ENCODE data around the gene FURIN.
"Not testable (repeated sequence)": the region's sequence is repeated elsewhere in the genome, so short reads cannot be mapped to it uniquely, and the experiment has no call there.

Gene FURIN

GRCh38 chr15:90869601-90870353 lies 1.4 kb downstream of the FURIN start:
- Histone ChIP-seq H3K27me3 (replicated peaks; ENCODE audit: control insufficient read depth, insufficient read depth, low read length, poor library complexity, severe bottlenecking) (no peaks in the 10 kb centered on the region), H3K4me1 (ENCODE audit: control insufficient read depth, insufficient read depth, low read length, poor library complexity, severe bottlenecking) (peaks cover 43% of the 10 kb centered on the region), H3K27ac (ENCODE audit: insufficient read depth, low read length, poor library complexity, severe bottlenecking) (peak overlapping the region; percentile 73), H3K36me3 (ENCODE audit: control insufficient read depth, insufficient read depth, low read length) (no peaks in the 10 kb centered on the region), H3K9me3 (ENCODE audit: control insufficient read depth, low read length) (no peaks in the 10 kb centered on the region), H3K4me3 (ENCODE audit: insufficient read depth, low read depth, low read length, poor library complexity, severe bottlenecking) (no peak overlapping the region)
- peak; percentile 39 to 45 (median 39) for DNase-seq

- Histone ChIP-seq H3K4me1 (ENCODE audit: control insufficient read depth, insufficient read depth, low read length, poor library complexity, severe bottlenecking) (peaks cover 43% of the 10 kb centered on the region), H3K9me3 (ENCODE audit: control insufficient read depth, low read length) (no peaks in the 10 kb centered on the region), H3K4me3 (ENCODE audit: insufficient read depth, low read depth, low read length, poor library complexity, severe bottlenecking) (peak overlapping the region; percentile 68), H3K27ac (ENCODE audit: insufficient read depth, low read length, poor library complexity, severe bottlenecking) (peak overlapping the region; percentile 73), H3K27me3 (replicated peaks; ENCODE audit: control insufficient read depth, insufficient read depth, low read length, poor library complexity, severe bottlenecking) (no peaks in the 10 kb centered on the region), H3K36me3 (ENCODE audit: control insufficient read depth, insufficient read depth, low read length) (no peaks in the 10 kb centered on the region)
- no peak for DNase-seq
Measured at GRCh38 chr15:90870354-90871138, 2.2 kb downstream of the FURIN start.

DNA sequence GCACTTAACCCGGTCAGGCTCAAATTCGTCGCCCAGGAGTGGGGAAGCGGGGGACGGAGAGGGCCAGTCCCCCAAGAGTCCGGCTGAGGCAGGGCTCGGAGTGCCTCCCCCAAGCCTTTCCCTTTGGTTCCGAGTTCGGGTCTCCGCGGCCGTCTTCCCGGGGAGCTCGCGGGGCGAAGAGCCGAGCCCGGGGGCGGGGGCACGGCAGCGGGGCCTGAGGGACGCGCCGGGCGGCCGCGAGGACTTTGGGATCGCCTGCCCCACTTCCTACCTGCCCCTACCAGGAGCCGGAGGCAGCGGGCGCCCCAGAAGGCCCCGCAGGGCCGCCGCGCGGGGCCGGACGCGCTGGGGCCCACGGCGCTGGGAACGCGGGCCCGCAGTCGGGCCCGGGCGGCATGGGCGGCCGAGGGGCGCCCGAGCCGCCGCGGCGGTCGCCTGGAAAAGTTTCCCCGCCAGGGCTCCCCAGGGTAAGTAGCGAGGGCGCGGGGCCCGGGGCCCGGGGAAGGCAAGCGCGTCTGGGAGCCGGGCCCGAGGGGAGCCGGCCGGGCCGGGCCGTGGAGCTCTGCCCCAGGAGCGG lies 2.8 kb downstream of the FURIN start:
- Histone ChIP-seq H3K36me3 (ENCODE audit: control insufficient read depth, insufficient read depth, low read length) (peaks cover 1% of the 10 kb centered on the region), H3K27ac (ENCODE audit: insufficient read depth, low read length, poor library complexity, severe bottlenecking) (peak overlapping the region; percentile 73), H3K9me3 (ENCODE audit: control insufficient read depth, low read length) (no peaks in the 10 kb centered on the region), H3K4me3 (ENCODE audit: insufficient read depth, low read depth, low read length, poor library complexity, severe bottlenecking) (peak overlapping the region; percentile 68), H3K4me1 (ENCODE audit: control insufficient read depth, insufficient read depth, low read length, poor library complexity, severe bottlenecking) (peaks cover 43% of the 10 kb centered on the region), H3K27me3 (replicated peaks; ENCODE audit: control insufficient read depth, insufficient read depth, low read length, poor library complexity, severe bottlenecking) (no peaks in the 10 kb centered on the region)
- DNase-seq, result no peak

GRCh38 chr15:90871716-90872485 lies 3.5 kb downstream of the FURIN start:
- Histone ChIP-seq H3K4me1 (ENCODE audit: control insufficient read depth, insufficient read depth, low read length, poor library complexity, severe bottlenecking) (peaks cover 43% of the 10 kb centered on the region), H3K9me3 (ENCODE audit: control insufficient read depth, low read length) (no peaks in the 10 kb centered on the region), H3K27ac (ENCODE audit: insufficient read depth, low read length, poor library complexity, severe bottlenecking) (peak overlapping the region; percentile 73), H3K27me3 (replicated peaks; ENCODE audit: control insufficient read depth, insufficient read depth, low read length, poor library complexity, severe bottlenecking) (no peaks in the 10 kb centered on the region), H3K4me3 (ENCODE audit: insufficient read depth, low read depth, low read length, poor library complexity, severe bottlenecking) (peak overlapping the region; percentile 68), H3K36me3 (ENCODE audit: control insufficient read depth, insufficient read depth, low read length) (peaks cover 8% of the 10 kb centered on the region)
- DNase-seq, result no peak

GRCh38 chr15:90872486-90873184 lies 4.2 kb downstream of the FURIN start:
- H3K4me3 ChIP-seq (ENCODE audit: insufficient read depth, low read depth, low read length, poor library complexity, severe bottlenecking), result peak overlapping the region; percentile 68
- H3K36me3 ChIP-seq (ENCODE audit: control insufficient read depth, insufficient read depth, low read length), result peaks cover 15% of the 10 kb centered on the region
- peak in 2 of 3 donors; percentile 32 to 35 for DNase-seq
- peaks cover 43% of the 10 kb centered on the region for H3K4me1 ChIP-seq (ENCODE audit: control insufficient read depth, insufficient read depth, low read length, poor library complexity, severe bottlenecking)
- H3K27ac ChIP-seq (ENCODE audit: insufficient read depth, low read length, poor library complexity, severe bottlenecking), result peak overlapping the region; percentile 73
- no peaks in the 10 kb centered on the region for H3K27me3 ChIP-seq (replicated peaks; ENCODE audit: control insufficient read depth, insufficient read depth, low read length, poor library complexity, severe bottlenecking)
- no peaks in the 10 kb centered on the region for H3K9me3 ChIP-seq (ENCODE audit: control insufficient read depth, low read length)

- peak overlapping the region; percentile 68 for H3K4me3 ChIP-seq (ENCODE audit: insufficient read depth, low read depth, low read length, poor library complexity, severe bottlenecking)
- no peaks in the 10 kb centered on the region for H3K9me3 ChIP-seq (ENCODE audit: control insufficient read depth, low read length)
- peaks cover 43% of the 10 kb centered on the region for H3K4me1 ChIP-seq (ENCODE audit: control insufficient read depth, insufficient read depth, low read length, poor library complexity, severe bottlenecking)
- H3K27me3 ChIP-seq (replicated peaks; ENCODE audit: control insufficient read depth, insufficient read depth, low read length, poor library complexity, severe bottlenecking), result no peaks in the 10 kb centered on the region
- H3K36me3 ChIP-seq (ENCODE audit: control insufficient read depth, insufficient read depth, low read length), result peaks cover 24% of the 10 kb centered on the region
- H3K27ac ChIP-seq (ENCODE audit: insufficient read depth, low read length, poor library complexity, severe bottlenecking), result peak overlapping the region; percentile 73
- DNase-seq, result no peak
Measured at GRCh38 chr15:90873488-90873997, 5.2 kb downstream of the FURIN start.

- H3K9me3 ChIP-seq (ENCODE audit: control insufficient read depth, low read length), result no peaks in the 10 kb centered on the region
Measured at GRCh38 chr15:90873998-90874605, 5.7 kb downstream of the FURIN start.

DNA sequence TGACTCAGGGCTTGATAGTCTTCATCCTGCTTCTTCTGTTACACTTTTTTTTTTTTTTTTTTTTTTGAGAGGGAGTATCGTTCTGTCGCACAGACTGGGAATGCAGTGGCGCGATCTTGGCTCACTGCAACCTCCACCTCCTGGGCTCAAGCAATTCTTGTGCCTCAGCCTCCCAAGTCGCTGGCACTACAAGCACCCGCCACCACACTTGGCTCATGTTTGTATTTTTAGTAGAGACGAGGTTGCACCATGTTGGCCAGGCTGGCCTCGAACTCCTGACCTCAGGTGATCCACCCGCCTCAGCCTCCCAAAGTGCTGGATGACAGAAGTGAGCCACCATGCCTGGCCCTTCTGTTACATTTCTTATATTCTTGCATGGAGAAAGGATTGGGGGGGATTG lies 6.6 kb downstream of the FURIN start:
- H3K27me3 ChIP-seq (replicated peaks; ENCODE audit: control insufficient read depth, insufficient read depth, low read length, poor library complexity, severe bottlenecking); H3K27ac ChIP-seq (ENCODE audit: insufficient read depth, low read length, poor library complexity, severe bottlenecking); H3K4me3 ChIP-seq (ENCODE audit: insufficient read depth, low read depth, low read length, poor library complexity, severe bottlenecking); DNase-seq; H3K9me3 ChIP-seq (ENCODE audit: control insufficient read depth, low read length): not testable (repeated sequence)
- H3K36me3 ChIP-seq (ENCODE audit: control insufficient read depth, insufficient read depth, low read length), result peaks cover 39% of the 10 kb centered on the region
- H3K4me1 ChIP-seq (ENCODE audit: control insufficient read depth, insufficient read depth, low read length, poor library complexity, severe bottlenecking), result peaks cover 36% of the 10 kb centered on the region

More at GRCh38 chr15:90873998-90874605, 5.7 kb downstream of the FURIN start:
- no peak for DNase-seq
- Histone ChIP-seq H3K27ac (ENCODE audit: insufficient read depth, low read length, poor library complexity, severe bottlenecking) (peak overlapping the region; percentile 73), H3K36me3 (ENCODE audit: control insufficient read depth, insufficient read depth, low read length) (peaks cover 30% of the 10 kb centered on the region), H3K27me3 (replicated peaks; ENCODE audit: control insufficient read depth, insufficient read depth, low read length, poor library complexity, severe bottlenecking) (no peaks in the 10 kb centered on the region), H3K4me1 (ENCODE audit: control insufficient read depth, insufficient read depth, low read length, poor library complexity, severe bottlenecking) (peaks cover 43% of the 10 kb centered on the region), H3K4me3 (ENCODE audit: insufficient read depth, low read depth, low read length, poor library complexity, severe bottlenecking) (no peak overlapping the region)

DNA sequence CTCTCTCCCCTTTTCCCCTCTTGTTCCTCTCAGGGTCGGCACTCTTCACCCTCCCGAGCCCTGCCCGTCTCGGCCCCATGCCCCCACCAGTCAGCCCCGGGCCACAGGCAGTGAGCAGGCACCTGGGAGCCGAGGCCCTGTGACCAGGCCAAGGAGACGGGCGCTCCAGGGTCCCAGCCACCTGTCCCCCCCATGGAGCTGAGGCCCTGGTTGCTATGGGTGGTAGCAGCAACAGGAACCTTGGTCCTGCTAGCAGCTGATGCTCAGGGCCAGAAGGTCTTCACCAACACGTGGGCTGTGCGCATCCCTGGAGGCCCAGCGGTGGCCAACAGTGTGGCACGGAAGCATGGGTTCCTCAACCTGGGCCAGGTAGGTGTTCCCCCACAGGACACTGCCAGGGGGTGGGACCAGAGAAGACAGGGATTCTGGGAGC lies 7.2 kb downstream of the FURIN start:
- Histone ChIP-seq H3K36me3 (ENCODE audit: control insufficient read depth, insufficient read depth, low read length) (peaks cover 44% of the 10 kb centered on the region), H3K27me3 (replicated peaks; ENCODE audit: control insufficient read depth, insufficient read depth, low read length, poor library complexity, severe bottlenecking) (no peaks in the 10 kb centered on the region), H3K27ac (ENCODE audit: insufficient read depth, low read length, poor library complexity, severe bottlenecking) (no peak overlapping the region), H3K4me3 (ENCODE audit: insufficient read depth, low read depth, low read length, poor library complexity, severe bottlenecking) (no peak overlapping the region), H3K4me1 (ENCODE audit: control insufficient read depth, insufficient read depth, low read length, poor library complexity, severe bottlenecking) (peaks cover 31% of the 10 kb centered on the region), H3K9me3 (ENCODE audit: control insufficient read depth, low read length) (no peaks in the 10 kb centered on the region)
- DNase-seq, result no peak

Data from effector memory CD4-positive, alpha-beta T cell (primary cell).